Sigmoid colon (tissue), 7 donors: ENCODE data around the gene EPDR1. TPM values are rescaled to one million over a fixed set of nuclear protein-coding genes. Genes with fewer than 3 reads are reported as not detected.
"Not testable (repeated sequence)": the region's sequence is repeated elsewhere in the genome, so short reads cannot be mapped to it uniquely, and the experiment has no call there.

Experiments used
- DNase-seq: peaks from one replicate; pipeline ENCODE4 v3.0.0-alpha.2; 2019
- H3K27ac ChIP-seq, 4 donors: fragments of 200-600 bp; sonication (generic); one replicate each; pipeline ENCODE4 v1.5.1; 2016 to 2019; ENCODE audit warnings: mild to moderate bottlenecking in 1 of 4
- H3K27me3 ChIP-seq, 3 donors: fragments of 200-600 bp; sonication (generic); one replicate each; pipeline ENCODE4 v1.5.1; 2019; ENCODE audit warnings: mild to moderate bottlenecking in 1 of 3
- H3K36me3 ChIP-seq, 4 donors: fragments of 200-600 bp; sonication (generic); one replicate each; pipeline ENCODE4 v1.5.1; 2016 to 2019
- H3K4me1 ChIP-seq, 4 donors: fragments of 200-600 bp; sonication (generic); one replicate each; pipeline ENCODE4 v1.5.1; 2017 to 2019
- H3K4me3 ChIP-seq, 4 donors: fragments of 200-600 bp; sonication (generic); one replicate each; pipeline ENCODE4 v1.5.1; 2017 to 2019; ENCODE audit warnings: mild to moderate bottlenecking in 2 of 4, moderate library complexity in 1 of 4
- H3K9me3 ChIP-seq, 4 donors: fragments of 200-600 bp in 3 of 4; sonication (generic) in 3 of 4; one replicate each; pipeline versions ENCODE4 v1.5.1 to v1.6.1; 2013 to 2019
- EP300 ChIP-seq, 4 donors: sonication (generic); formaldehyde crosslinking; IDR thresholded peaks; one replicate each; pipeline ENCODE4 v1.6.1; 2017; ENCODE audit warnings: antibody characterized with exemption in 4 of 4
- POLR2A ChIP-seq, 2 donors: fragments of 450-650 bp; IDR thresholded peaks; one replicate each; pipeline ENCODE4 v1.6.1; 2016; ENCODE audit warnings: antibody characterized with exemption in 2 of 2, mild to moderate bottlenecking in 2 of 2, moderate library complexity in 2 of 2
- POLR2AphosphoS5 ChIP-seq, 4 donors: sonication (generic); formaldehyde crosslinking; IDR thresholded peaks; one replicate each; pipeline ENCODE4 v1.6.1; 2017; ENCODE audit warnings: antibody characterized with exemption in 4 of 4
- WGBS, 2 donors: extraction: QIAGEN DNeasy Blood & Tissue Kit; methylation state at CpG; one replicate each; pipeline ENCODE4 v1.1.7; 2013; 5-methylcytosine and 5-hydroxymethylcytosine counted together
- intact Hi-C: fragments of 100-400 bp; cut with DNase I; formaldehyde crosslinking; loops from one replicate; pipeline ENCODE4 v1.15.1; 2023
- polyA plus RNA-seq, 3 donors: library from polyadenylated mRNA; stranded (reverse); fragments of 200-250 nt; gene quantifications; one replicate each; pipeline ENCODE4 v1.2.3, GENCODE V29; 2013
- total RNA-seq, 4 donors: library from RNA; depleted of rRNA; stranded (reverse); fragments of >200 nt; gene quantifications; one replicate each; pipeline ENCODE4 v1.1.0, GENCODE V29; 2016
- TF ChIP-seq, protein P1 (sequence below), 4 experiments: fragments of 450-650 bp in 3 of 4; fragments of 200-600 bp in 1 of 4; IDR thresholded peaks; one replicate each; pipeline ENCODE4 v1.5.1; 2016 to 2019; ENCODE audit warnings: antibody characterized with exemption in 4 of 4, mild to moderate bottlenecking in 3 of 4, moderate library complexity in 2 of 4
- donor health status: healthy with polysubstance abuse.
- donor health status: Bipolar disorder and iron deficiency.
- donor health status: healthy.

EPDR1 gene
- total and polyA plus RNA-seq, 7 donors = 4.2 to 20.9 (median 9.2) TPM

DNA sequence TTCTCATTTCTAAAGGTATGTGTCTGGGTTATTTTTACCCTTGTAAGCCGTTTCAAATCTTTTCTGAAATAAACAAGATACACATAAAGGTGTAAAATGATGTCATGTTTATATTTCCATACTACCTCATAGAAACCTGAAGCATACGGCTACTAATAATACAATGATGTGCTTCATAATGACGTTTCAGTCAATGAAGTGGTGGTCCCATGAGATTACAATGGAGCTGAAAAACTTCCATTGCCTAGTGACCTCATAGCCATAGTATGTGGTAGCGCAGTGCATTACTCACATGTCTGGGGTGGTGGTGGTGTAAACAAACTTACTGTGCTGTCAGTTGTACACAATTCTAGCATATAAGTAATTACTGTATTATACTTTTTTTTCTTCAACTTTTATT, 24.9 kb downstream of the EPDR1 start:
- TF ChIP-seq, protein P1, sequence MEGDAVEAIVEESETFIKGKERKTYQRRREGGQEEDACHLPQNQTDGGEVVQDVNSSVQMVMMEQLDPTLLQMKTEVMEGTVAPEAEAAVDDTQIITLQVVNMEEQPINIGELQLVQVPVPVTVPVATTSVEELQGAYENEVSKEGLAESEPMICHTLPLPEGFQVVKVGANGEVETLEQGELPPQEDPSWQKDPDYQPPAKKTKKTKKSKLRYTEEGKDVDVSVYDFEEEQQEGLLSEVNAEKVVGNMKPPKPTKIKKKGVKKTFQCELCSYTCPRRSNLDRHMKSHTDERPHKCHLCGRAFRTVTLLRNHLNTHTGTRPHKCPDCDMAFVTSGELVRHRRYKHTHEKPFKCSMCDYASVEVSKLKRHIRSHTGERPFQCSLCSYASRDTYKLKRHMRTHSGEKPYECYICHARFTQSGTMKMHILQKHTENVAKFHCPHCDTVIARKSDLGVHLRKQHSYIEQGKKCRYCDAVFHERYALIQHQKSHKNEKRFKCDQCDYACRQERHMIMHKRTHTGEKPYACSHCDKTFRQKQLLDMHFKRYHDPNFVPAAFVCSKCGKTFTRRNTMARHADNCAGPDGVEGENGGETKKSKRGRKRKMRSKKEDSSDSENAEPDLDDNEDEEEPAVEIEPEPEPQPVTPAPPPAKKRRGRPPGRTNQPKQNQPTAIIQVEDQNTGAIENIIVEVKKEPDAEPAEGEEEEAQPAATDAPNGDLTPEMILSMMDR (IDR thresholded peaks at IDR 0.05) = no peak
- TF ChIP-seq EP300 (IDR thresholded peaks at IDR 0.05) (no peak), POLR2AphosphoS5 (IDR thresholded peaks at IDR 0.05) (no peak), POLR2A (IDR thresholded peaks at IDR 0.05) (no peak)
- H3K27ac ChIP-seq = no peak overlapping the region
- H3K27me3 ChIP-seq = no peaks in the 10 kb centered on the region
- H3K4me3 ChIP-seq = no peak overlapping the region
- peaks cover 0 to 10% (median 0%) of the 10 kb centered on the region in 4 donors for H3K4me1 ChIP-seq
- no peaks in the 10 kb centered on the region for H3K36me3 ChIP-seq
- DNase-seq = no peak
- intact Hi-C loops = no loop called here
- 82% methylated on average over 4 of the region's 4 CpGs for WGBS, 2 donors
- H3K9me3 ChIP-seq = no peaks in the 10 kb centered on the region

DNA sequence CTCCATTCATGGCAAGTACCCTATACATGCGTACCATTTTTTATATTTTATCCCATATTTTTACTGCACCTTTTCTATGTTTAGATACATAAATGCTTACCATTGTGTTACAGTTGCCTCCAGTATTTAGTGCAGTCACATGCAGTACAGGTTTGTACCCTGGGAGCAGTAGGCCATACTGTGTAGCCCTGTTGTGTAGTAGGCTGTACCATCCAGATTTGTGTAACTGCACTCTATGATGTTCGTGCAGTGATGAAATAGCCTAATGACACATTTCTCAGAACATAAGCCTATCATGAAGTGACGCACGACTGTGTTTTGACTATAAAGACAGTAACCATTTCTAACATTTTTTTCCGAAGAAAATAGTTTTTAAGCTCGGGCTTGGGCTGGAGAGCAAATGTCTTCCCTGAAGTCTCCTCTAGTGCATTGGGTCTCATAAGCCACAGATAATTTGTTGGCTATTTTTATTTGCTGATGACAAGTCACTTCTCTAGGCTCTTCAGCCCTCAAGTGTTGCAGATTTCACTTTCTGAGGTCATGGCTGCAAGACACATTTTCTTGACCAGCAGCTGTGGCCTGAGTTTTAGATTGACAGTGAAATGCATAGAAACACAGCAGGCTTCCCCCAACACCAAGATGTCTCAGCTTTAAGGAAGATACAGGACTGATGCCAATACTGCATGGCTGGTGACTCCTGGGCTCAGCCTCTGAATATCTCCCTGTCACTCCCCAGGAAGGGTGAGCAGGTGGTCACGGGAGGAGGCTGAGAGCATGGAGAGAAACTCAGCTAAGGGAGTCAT, 26.9 kb downstream of the EPDR1 start:
- intact Hi-C loops = no loop called here
- H3K9me3 ChIP-seq = no peaks in the 10 kb centered on the region
- WGBS, 2 donors = 94 to 95% methylated on average over 7 of the region's 7 CpGs
- no peak overlapping the region for H3K4me3 ChIP-seq
- H3K36me3 ChIP-seq = no peaks in the 10 kb centered on the region
- H3K4me1 ChIP-seq = peaks cover 0 to 10% (median 0%) of the 10 kb centered on the region in 4 donors
- TF ChIP-seq POLR2A (IDR thresholded peaks at IDR 0.05) (no peak), POLR2AphosphoS5 (IDR thresholded peaks at IDR 0.05) (no peak), EP300 (IDR thresholded peaks at IDR 0.05) (no peak)
- TF ChIP-seq, protein P1 (IDR thresholded peaks at IDR 0.05) = no peak
- no peak for DNase-seq
- H3K27ac ChIP-seq = no peak overlapping the region
- H3K27me3 ChIP-seq = no peaks in the 10 kb centered on the region

DNA sequence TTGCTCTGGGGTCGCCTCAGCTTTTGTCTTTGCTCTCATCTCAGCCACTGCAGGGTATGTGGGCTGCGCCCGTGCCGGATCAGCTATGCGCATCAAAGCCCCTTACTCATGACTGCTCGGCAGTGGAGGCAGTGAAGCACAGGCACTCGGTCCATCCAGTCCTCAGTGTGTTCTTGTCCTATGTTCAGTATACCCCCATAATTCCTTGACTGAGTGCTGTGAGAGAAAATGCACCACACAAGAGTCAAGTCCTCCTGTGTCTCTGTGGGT, 27.4 kb downstream of the EPDR1 start:
- WGBS, 2 donors = 87 to 99% methylated on average over 7 of the region's 7 CpGs
- intact Hi-C loops = no loop called here
- no peak for DNase-seq

DNA sequence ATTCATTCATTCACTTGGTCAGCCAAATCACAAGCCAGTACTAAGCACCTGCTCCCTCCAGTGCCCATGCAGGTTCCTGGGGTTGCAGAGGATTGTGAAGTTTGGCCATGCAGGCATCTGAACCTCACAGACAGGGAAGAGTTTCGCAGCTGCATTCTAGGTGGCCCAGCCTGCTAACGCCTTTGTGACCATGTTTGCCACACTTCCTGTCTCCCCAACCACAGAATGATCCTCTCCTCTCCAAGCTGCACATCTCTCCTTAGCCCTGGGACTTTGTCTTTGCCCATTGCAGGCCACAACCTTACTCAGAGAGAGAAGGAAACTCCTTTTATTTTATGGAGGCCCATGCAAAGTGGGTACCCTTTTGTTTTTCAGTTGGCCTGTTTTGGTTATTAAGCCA, 31.8 kb downstream of the EPDR1 start:
- H3K4me3 ChIP-seq = no peak overlapping the region
- WGBS, 2 donors = 56 to 83% methylated on average over 2 of the region's 2 CpGs
- no peaks in the 10 kb centered on the region for H3K27me3 ChIP-seq
- intact Hi-C loops = no loop called here
- no peak for DNase-seq
- no peaks in the 10 kb centered on the region for H3K9me3 ChIP-seq
- no peaks in the 10 kb centered on the region for H3K36me3 ChIP-seq
- no peak overlapping the region for H3K27ac ChIP-seq
- H3K4me1 ChIP-seq = no peaks in the 10 kb centered on the region
- no peak for TF ChIP-seq POLR2AphosphoS5 (IDR thresholded peaks at IDR 0.05)
- no peak for TF ChIP-seq EP300 (IDR thresholded peaks at IDR 0.05)
- TF ChIP-seq, protein P1 (IDR thresholded peaks at IDR 0.05) = no peak
- TF ChIP-seq POLR2A (IDR thresholded peaks at IDR 0.05) = no peak

More for the DNA sequence above, 27.4 kb downstream of the EPDR1 start:
- H3K36me3 ChIP-seq = no peaks in the 10 kb centered on the region
- no peaks in the 10 kb centered on the region for H3K27me3 ChIP-seq
- peaks cover 0 to 8% (median 0%) of the 10 kb centered on the region in 4 donors for H3K4me1 ChIP-seq
- no peaks in the 10 kb centered on the region for H3K9me3 ChIP-seq
- no peak overlapping the region for H3K4me3 ChIP-seq
- TF ChIP-seq, protein P1 (IDR thresholded peaks at IDR 0.05) = no peak
- TF ChIP-seq POLR2A (IDR thresholded peaks at IDR 0.05) (no peak), POLR2AphosphoS5 (IDR thresholded peaks at IDR 0.05) (no peak), EP300 (IDR thresholded peaks at IDR 0.05) (no peak)
- no peak overlapping the region for H3K27ac ChIP-seq

DNA sequence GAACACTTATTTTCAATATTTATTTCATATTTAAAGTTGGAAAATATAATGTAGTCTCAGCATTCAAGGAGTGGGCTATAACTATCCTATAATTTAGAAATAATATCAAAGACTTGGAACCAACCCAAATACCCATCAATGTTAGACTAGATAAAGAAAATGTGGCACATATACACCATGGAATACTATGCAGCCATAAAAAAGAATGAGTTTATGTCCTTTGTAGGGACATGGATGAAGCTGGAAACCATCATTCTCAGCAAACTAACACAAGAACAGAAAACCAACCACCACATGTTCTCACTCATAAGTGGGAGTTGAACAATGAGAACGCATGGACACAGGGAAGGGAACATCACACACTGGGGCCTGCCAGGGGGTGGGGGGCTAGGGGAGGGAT, 33.8 kb downstream of the EPDR1 start:
- H3K27me3 ChIP-seq, H3K4me1 ChIP-seq, H3K4me3 ChIP-seq, intact Hi-C loops, H3K9me3 ChIP-seq, DNase-seq, H3K36me3 ChIP-seq, H3K27ac ChIP-seq: not testable (repeated sequence)
- 95 to 98% methylated on average over 1 of the region's 1 CpG for WGBS, 2 donors
